VCaP (cell line): ENCODE results near the gene CDC42EP4.

ENCODE experiments used
- H3K27ac ChIP-seq: fragments of 450-650 bp; 2 replicates; pipeline ENCODE4 v1.5.1; 2017
- CTCF ChIP-seq: fragments of 450-650 bp; conservative IDR thresholded peaks from 2 replicates; pipeline ENCODE4 v1.5.1; 2017; ENCODE audit warnings: mild to moderate bottlenecking, moderate library complexity

The CDC42EP4 gene

GRCh38 chr17:73324711-73325526, 13.1 kb upstream of the CDC42EP4 start:
- H3K27ac ChIP-seq, result no peak overlapping the region
- no peak for TF ChIP-seq CTCF

DNA sequence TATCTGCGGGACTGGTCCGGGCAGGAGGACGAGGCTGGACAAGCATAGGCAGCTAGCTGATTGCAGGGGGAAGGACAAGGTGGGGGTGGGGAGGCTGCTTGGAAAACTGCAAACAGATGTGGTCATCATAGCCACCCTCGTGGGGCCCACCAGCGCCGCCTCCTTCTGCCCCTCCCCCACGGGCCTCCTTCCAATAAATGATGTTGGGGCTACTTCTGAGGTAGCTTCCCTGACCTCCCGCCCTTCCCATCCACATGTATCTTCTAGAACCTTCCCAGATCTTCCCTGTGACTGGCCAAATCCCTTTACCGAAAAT, 12.3 kb upstream of the CDC42EP4 start:
- no peak for TF ChIP-seq CTCF
- H3K27ac ChIP-seq, result no peak overlapping the region

GRCh38 chr17:73323409-73324159, 11.8 kb upstream of the CDC42EP4 start:
- no peak overlapping the region for H3K27ac ChIP-seq
- TF ChIP-seq CTCF, result no peak

DNA sequence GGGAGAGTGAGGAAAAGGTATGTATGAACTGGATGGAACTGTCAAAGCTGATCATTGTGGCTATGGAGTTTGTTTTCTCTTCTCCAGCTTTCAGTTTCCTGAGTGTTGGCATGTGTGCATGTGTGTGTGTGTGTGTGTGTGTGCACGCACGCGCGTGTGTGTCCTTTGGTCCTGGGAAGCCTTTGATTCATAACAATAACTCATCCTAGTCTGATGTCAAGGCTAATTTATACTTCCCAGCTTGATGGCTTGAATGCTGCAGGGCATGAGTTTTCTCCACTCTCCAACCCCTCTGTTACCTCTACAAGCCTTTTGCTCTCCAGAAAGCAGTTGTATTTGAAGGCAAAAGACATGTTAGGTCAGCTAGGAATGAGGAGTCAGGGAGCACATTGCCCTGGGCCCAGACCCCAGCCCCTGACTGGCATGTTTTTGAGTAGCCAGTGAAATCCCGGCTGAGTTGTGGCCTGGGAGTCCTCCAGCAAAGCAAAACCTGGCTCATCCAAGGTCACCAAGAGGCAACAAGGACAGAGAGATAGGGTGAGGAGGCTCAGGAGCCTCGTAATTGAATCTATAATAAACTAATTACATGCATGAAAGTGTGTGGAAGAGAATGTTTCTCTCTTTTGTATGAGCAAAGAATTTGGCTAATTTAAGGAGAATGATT, 8.9 kb upstream of the CDC42EP4 start:
- no peak for TF ChIP-seq CTCF
- H3K27ac ChIP-seq, result no peak overlapping the region

DNA sequence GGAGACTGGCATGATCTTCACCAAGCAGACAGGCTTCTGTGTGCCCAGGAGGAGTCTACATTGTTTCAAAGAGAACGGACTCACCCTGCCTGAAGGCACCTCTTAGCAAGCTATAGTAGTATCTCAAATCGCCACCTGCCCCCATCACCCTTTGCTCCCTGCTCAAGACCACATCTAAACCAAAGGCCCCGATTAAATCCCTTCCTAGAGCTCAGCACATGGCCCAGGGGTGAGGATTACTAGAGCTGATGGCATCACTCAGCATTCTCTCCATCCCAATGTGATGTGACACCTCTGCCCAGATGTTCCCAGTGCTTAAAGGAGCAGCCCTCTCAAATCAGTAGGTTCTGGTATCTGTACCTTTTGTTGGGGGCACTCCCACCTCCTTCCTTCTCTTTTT, 8.0 kb upstream of the CDC42EP4 start:
- no peak overlapping the region for H3K27ac ChIP-seq
- TF ChIP-seq CTCF, result no peak

DNA sequence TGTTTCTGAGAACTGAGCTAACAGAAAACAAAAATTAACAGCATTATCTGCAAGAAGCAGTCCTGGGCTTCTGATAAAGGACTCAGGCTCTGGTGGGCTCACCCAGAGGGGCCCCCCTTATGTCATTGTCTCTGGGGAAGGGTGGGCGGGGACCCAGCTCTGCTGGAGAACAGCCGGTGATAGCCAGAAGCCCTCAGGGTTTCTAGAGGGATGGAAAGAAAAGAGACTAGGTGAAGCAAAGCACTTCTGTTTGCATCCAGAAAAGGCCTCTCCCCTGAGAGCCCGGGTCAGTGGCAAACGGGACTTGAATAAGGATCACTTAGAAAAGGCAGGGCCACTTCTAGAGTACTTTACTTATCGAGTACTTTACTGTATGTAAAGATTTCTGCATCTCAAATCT, 7.0 kb upstream of the CDC42EP4 start:
- no peak for TF ChIP-seq CTCF
- H3K27ac ChIP-seq, result no peak overlapping the region

DNA sequence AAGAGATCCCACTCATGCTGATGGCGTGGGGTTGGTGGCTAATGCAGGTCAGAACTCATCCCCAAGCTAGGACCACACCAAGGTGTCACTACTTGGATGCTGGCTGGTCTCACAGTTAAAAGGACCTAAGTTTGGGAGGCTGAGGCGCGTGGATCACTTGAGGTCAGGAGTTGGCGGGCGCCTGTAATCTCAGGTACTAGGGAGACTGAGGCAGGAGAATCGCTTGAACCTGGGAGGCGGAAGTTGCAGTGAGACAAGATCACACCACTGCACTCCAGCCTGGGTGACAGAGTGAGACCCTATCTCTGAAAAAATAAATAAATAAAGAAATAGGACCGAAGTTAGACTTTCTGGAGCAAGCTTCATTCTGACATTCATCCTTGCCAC, 6.6 kb upstream of the CDC42EP4 start:
- TF ChIP-seq CTCF, result no peak
- H3K27ac ChIP-seq, result no peak overlapping the region
